GM21825 (cell line): Measurements from ENCODE around the gene ZMYND12.

Experiments used
- ATAC-seq: cut with Tn5 transposase; IDR thresholded peaks from one replicate; pipeline ENCODE4 v1.9.1; 2021; ENCODE audit warnings: mild to moderate bottlenecking, moderate library complexity; ENCODE audit not compliant: unreplicated experiment

ZMYND12 gene

DNA sequence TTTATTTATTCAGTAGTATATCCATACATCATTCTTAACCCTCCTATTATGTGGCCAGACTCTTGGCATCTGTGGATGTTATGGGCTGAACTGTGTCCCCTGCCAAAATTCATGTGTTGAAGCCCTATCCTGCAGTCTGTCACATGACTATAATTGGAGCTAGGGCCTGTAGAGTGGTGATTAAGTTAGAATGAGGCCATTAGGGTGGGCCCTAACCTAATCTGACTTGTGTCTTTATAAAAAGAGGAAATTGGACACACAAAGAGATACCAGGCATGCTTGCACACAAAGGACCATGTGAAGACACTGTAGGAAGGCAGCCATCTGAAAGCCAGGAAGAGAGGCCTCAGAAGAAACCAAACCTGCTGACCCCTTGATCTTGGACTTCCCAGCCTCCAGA, 6.6 kb downstream of the ZMYND12 start:
- ATAC-seq, result no peak

DNA sequence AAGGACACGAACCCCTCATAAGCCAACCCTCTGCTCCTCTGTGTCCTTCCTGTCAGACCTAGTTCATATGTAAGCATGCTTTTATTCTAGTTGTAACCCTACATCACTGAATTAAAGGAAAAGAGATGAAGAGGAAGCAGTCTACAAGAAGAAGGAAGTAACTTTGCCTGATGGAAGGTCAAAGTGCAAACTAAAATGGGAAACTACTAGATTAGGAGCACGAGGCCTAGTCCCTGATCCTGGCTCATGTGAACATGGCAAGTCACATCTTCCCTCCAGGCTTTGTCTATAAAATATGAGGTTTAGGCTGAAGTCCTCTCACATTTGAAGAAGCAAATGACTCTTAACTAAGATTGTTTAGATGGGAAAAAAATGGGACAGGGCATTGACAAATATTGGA, 13.2 kb downstream of the ZMYND12 start:
- ATAC-seq, result no peak

DNA sequence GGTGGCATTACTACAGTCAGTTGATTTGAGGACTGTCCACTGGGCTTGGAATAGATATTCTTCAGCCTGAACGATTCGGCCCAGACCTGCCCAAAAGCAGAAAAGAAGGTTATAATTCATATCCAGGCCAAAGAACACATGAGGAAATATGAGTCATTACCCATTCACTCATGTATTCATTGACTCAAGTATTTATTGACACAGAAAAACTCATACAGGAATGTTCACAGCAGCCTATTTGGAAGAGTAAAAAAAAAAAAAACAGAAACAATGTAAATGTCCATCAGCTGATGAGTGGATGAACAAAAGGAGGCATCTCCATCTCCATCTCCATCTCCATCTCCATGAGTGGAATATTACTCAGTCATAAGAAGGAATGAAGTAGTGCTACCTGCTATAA, 15.9 kb downstream of the ZMYND12 start:
- no peak for ATAC-seq

DNA sequence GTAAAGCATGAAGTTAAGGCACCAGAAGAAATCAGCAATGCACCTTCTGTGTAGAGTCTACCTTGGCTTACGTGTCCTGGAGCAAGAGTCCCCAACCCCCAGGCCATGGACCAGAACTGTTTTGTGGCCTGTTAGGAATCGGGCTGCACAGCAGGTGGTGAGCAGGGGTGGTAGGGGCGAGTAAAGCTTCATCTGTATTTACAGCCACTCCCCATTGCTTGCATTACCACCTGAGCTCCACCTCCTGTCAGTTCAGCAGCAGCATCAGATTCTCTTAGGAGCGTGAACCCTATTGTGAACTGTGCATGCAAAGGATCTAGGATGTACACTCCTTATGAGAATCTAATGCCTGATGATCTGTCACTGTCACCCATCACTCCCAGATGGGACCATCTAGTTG, 21.5 kb downstream of the ZMYND12 start:
- no peak for ATAC-seq

DNA sequence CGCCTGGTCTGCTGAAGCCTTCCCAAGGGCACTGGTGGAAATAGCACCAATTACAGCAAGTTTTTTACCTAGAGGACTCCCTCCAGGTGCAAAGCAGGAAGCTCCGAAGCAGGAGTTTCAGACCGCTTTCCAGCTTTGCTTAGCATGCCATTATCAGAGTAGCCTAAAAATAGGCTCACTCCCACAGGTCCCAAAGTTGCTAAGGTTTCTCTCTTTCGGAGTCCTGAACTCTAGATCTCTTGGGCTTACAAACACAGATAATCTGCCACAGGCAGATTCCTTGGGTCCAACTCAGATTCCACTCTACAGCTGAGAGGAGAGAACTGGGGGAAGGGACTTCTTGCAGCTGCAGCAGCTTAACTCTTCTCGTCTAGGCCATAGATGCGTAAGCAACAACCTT, 22.5 kb downstream of the ZMYND12 start:
- ATAC-seq, result no peak

DNA sequence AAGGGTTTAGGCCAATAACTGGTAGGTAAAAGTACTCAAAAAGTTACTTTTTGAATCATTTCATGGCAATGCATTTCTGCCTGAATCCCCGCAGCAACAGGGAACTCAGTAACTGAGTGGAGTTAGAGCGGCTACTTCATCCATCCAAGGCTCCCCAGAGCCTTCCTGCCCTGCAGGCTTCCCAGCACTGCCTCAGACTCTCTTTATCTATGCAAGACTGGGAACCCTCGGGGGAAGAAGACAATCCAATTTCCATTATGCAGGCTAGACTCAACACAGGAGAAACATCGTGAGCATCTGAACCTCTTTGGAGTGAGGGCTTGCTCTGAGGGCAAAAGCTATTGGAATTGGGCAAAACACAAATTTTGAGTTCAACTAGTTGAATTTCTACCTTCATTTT, 23.1 kb downstream of the ZMYND12 start:
- no peak for ATAC-seq

DNA sequence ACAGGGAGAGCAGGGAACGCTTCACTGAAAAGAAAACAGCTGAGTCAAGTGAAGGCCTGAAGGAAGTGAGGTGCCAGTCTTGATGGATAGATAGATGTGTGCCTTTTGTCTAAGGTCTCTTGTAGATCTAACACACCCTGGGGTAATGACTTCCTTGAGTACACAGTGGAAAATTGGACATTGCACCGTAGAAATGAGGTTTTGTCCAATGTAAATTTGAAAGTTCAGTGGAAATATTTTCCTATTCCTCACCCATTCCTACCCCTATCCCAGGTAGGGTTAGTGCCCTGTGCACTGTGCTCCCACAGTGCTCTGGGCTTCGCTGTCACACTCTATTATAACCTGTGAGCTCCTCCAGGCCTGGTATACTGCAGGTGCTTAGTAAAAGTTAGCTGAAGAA, 24.3 kb downstream of the ZMYND12 start:
- no peak for ATAC-seq

DNA sequence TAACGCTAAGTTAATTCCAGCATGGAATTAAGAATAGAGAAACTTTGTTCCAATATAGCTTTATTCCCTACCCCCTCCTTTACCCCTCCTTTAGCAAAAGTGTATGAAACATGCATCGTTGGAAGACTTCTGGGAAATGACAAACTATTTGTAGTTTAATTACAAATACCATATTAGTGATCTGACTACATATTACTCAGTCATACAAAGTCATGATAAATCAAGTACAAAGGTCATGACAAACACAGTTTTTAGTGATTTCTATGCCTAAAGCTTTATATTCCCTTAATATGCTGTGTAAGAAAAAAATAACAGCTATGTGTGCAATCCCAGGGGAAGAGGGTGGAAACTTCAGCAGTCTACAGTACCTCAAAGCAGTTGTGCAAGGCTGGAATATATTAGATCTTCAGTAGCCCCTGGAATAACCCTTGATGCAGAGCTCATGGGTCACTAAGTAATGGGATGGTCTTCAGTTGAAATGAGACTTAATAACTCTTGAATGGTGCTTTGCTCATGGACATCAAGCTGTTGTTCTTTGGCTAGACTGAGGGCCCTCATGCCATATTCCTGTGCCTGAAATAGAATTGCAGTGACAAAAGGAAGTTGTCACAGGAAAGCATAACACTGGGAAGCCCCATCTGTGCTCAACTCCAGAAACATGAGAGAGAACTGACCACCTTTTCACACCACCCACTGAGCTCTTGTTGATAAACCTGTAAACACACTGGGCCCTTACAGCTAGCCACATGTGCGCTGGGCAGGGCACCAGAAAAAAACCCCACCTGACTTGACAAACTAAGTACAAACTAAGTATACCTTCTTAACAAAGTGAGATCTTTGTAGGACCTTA, 25.3 kb downstream of the ZMYND12 start:
- no peak for ATAC-seq

DNA sequence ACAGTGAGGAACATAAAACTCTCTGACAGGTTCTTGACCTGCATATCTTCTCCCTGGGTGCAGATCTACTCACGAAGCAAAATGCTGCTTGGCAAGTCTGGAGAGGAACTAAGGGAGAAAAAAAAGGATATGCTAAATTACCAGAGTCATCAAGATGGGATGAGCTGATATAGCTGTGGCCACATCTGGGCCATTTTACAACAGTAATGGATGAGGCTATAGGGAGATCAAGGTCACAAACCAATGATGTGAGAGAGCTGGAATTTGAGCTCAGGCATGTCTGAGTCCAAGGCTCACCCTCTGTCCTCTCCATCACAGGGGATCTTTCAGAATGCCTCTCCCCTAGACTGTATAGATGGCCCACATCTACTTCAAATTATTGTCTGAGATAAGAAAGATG, 26.2 kb downstream of the ZMYND12 start:
- no peak for ATAC-seq

DNA sequence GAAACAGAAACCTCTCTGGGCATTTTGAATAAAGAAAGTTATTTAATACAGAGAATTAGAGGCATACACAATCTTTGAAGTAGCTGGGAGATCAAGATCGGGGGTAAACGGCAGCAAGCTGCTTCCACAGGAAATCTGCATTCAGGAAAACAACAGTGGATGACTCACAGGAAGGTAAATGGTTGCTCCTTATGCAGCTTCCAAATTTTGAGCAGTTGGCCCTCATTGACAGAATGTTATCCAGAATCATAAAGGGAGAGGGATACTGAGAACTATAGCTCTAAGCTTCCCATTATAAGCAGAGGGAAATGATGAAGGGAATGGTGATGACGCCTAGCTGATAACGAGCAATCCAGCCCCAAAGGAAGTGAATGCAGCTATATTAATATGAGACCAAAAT, 28.6 kb downstream of the ZMYND12 start:
- ATAC-seq, result no peak

DNA sequence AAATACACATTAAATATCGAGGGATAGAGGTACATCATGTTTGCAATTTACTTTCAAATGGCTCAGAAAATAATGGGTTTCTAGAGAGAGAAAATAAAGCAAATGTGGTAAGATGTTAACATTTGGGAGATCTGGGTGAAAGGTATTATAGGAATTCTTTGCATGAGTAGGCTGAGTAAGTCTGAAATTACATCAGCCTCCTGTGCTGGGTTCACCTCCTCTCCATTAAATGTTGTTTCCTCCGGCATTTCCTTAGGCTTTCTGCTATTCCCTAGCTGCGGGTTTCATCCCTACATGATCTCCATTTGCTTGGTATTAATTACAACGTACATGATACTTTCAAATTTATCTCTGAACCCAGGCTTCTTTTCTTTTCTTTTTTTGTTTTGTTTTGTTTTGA, 31.6 kb downstream of the ZMYND12 start:
- ATAC-seq, result no peak

DNA sequence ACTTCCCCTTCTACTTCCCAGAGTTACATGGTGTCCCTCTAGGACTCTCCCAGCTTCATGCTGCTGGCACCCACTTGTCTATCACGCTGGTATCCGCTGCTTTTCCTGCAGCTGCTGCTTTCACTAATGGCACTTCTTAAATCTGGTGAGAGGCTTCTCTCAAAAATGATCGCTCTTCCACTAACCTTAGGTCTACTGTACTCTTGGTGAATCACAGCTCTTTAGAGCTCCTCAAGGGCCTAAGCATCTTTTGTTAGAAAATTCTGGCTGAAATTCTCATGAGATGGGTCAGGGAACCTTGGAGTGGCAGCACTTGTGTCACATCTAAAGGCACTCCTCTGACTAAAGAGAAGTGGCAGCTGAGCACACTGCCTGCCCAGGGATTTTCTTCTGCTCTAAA, 32.1 kb downstream of the ZMYND12 start:
- ATAC-seq, result no peak

DNA sequence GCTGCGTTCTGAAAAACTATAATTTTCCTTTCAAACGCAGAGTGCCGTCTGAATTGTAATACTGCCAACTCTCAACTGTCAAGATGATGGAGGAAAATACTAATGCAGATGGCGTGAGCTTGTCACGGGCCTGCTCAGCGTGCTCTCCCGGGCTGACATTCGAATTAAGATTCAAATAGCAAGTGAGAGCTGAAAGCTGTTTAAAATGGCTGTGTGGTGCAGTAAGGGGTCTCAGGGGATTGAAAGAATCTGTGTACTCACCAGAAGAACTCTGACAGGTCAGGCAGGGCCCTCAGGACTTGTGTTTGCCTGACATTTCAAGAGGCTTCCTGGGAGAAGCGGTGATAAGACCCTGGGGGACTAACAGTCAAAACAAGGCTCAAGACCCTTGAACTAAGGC, 33.1 kb downstream of the ZMYND12 start:
- no peak for ATAC-seq

DNA sequence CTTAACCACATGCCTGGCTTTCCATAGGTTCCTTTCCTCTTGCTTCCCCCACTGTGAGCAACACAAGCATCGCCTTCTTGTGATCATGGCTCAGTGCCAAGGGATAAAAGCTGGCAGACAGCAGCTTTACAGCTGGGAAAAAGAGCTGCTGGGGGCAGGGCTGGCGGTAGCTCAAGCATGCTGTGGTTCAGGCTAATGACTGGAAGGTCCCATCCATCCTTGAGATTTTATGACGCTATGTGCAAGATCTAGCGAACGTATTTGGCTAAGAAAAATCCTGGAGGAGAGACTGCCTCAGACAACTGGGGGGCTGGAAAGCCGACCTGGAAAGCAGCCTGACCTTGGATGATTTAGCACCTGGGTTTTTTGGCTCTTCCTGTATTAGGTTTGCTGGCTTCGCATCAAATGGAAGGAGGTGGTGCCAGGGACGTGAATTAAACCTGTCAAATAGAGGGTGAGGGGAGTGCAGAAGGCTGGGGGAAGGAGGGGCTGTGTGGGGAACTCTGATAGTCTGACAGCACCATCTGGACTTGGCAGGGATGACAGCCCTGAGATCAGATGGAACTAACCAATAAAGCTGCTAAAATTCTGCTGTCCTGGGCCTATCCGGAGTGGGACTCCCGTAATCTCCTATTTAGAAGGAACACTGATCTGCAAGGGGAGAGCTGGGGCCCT, 34.8 kb downstream of the ZMYND12 start:
- no peak for ATAC-seq

DNA sequence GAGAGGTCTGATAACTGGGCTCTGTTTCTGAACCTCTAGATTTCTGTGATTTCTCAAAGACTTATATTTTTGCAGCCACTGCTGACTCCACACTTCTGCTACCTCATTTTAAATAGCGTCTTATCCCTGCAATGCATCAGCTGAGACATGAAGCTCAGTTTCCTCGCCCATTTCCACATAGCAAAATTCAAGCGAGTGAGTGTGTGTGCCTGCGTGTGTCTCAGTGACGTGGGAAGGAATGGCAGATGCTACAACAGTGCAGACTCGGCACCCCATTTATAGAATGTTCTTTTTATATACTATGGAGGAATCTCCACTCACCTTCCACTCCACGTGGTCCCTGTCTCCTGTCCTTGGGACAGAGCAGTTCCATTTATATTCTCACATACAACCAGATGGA, 35.7 kb downstream of the ZMYND12 start:
- ATAC-seq, result no peak

DNA sequence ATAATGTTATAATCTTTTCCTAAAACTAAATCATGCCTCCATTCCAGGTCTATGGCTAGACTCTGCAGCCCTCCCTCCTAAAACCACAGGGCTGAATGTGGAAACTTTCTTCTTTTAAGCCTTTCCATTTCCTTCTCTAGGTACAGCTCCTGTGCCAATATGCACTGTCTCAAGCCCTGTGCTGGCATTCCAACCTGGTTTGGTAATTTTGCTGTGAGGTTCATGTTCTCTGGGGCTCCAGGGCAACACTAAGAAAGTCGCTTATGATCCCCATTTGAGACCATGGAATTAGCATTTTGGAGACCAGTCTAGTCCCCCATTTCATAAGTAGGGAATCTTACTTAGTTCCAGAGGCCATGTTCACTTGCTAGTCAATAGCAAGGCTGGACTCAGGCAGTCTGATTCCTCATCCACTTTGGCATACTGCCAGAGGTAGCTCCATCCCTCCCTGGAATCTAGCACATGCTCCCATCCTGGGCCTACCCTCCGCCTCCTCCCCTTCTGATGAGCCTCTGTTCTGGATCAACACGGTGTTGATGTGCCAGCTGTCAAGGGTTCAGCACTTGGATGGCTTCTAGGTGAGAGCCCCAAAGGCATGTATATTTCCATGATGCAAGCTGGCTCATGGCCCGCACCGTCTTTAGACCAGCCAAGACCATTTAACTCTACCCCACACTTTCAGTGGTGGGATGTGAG, 36.5 kb downstream of the ZMYND12 start:
- ATAC-seq, result no peak

DNA sequence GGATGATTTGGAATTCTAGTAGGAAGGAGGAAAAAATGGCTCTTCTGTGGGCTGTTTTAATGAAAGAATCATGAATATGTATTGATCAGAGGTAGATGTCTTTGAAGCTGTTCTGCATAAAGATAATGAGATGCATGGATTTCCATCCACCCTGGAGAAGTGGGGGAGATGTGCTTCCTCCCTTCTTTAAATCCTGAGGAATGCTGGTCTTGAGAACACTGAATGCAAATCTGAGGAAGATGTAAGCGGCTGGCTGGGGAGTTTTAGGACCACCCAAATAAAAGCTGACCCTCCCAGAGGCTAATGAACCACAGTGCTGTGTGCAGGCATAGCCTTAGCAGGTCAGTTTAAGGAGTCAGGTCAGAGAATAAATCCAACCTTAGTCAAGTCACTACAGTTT, 37.3 kb downstream of the ZMYND12 start:
- ATAC-seq, result no peak

DNA sequence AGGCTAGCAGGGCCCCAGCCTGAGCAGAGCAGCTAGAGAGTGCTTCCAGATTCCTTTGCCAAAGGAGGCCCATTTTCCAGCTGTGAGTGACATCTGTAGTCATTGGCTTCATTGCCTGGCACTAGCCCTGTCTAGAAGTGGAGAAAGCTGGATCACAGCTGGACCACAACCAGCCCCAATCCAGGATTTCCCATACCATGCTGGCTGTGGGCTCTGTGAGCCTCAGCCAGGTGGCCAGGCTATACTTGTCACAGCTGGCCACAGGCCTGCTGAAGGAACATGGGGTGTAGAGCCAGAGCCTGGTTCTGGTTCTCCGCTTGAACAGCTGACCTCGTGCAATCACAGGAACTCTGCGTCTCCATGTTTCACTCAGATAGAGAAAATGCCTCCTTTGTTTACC, 38.7 kb downstream of the ZMYND12 start:
- no peak for ATAC-seq

DNA sequence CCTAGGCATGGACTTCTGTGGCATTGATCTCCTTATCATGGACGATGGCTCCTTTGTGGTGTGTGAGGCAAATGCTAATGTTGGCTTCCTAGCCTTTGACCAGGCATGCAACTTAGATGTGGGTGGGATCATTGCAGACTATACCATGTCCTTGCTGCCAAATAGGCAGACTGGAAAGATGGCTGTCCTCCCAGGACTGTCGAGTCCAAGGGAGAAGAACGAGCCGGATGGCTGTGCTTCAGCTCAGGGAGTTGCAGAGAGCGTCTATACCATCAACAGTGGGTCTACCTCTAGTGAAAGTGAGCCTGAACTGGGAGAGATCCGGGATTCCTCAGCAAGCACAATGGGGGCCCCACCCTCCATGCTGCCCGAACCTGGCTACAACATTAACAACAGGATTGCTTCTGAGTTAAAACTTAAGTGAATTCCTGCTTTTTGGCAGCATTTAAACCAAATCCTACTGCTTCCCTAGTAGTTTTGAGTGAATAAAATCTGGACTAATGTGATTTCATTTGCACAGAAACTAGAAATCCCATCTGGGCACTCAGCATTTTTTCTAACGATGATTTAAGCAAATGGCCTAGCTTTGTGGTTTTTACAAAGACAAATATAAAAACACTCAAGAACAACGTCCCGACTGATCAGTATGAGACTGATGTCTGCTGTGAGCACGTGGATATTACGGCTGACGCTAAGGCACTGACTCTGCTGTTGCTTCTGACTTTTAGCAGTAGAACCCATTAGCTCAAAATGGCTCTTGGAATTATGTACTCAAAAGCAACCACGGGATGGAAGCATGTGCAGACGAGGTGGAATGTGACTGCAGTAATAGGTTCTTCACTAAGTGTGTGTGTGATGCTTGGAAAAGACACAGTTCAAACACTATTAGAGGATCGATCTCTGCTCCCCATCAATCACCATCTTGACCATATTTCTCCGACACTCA, 41.0 kb downstream of the ZMYND12 start:
- no peak for ATAC-seq

DNA sequence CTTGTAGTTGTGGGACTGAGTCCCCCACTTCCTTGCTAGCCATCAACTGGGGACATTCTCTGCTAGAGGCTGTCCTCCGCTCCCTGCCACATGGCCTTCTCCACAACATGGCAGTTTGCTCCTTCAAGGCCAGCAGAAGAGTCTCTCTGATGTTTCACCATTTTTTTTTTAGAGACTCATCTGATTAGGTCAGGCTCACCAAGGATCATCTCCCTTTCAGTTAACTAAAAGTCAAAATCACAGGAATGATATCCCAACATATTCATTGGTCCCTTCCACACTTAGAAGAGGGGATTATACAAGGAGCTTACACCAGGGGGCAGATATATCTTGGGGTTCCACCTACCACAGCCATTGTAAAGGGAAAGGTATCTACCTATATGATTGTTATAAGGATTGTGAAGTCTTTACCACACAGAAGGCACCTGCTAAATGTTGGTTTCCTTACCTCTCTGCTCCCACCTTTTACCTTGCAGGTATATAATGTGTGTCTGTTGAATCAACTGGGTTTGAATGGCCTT, 51.9 kb downstream of the ZMYND12 start:
- ATAC-seq, result no peak
